ENCODE measurements around the gene LRRC27.
A peak's percentile ranks its signal among the peaks of the same experiment; 100 is the strongest.
"Not testable (repeated sequence)": the region's sequence is repeated elsewhere in the genome, so short reads cannot be mapped to it uniquely, and the experiment has no call there.

LRRC27 gene

DNA sequence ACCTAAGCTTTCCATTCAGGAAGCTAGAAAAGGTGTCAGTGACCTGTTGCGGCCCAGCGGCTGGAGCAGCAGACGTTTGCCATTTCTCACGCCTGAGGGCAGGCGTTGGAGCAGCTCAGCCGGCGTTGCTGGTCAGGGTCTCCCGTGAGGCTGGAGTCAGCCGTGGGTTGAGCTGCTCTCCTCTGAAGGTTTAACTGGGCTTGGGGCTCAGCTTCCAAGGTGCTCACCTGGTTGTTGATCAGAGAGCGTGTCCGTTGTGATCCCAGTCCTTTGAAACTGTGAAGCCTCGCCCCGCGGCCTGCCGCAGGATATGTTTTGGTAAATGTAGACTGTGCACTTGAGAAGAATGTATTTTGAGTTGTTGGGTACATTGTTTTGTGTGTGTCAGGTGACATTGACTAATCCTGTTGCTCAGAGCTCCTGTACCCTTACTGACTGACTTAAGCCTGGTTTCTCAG lies 44.4 kb downstream of the LRRC27 start:
- DNase-seq, result no peak

DNA sequence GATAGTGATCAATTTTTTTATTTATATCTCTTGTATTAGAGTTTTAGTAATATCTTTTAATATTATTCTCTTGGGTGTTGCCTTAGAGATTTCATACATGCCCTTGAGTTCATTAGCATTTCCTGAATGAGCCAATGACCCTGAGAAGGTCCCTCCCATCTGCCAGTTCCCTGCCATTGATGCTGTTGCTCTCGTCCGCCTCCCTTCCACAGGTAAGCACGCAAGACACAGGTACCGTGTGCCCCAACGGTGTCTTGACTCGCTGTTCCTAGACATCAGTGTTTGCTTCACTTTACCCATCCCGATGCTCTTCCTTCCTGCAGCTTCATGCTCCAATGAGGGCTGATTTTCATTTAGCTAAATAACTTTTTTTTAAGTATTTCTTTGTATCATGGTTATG lies 45.3 kb downstream of the LRRC27 start:
- DNase-seq, result no peak

DNA sequence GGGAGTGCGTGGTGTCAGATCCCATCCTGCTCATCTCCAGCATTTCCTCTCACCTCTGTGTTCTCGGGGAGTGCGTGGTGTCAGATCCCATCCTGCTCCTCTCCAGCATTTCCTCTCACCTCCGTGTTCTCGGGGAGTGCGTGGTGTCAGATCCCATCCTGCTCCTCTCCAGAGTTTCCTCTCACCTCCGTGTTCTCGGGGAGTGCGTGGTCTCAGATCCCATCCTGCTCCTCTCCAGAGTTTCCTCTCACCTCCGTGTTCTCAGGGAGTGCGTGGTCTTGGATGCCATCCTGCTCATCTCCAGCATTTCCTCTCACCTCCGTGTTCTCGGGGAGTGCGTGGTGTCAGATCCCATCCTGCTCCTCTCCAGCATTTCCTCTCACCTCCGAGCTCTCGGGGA lies 47.0 kb downstream of the LRRC27 start:
- DNase-seq, result not testable (repeated sequence)

DNA sequence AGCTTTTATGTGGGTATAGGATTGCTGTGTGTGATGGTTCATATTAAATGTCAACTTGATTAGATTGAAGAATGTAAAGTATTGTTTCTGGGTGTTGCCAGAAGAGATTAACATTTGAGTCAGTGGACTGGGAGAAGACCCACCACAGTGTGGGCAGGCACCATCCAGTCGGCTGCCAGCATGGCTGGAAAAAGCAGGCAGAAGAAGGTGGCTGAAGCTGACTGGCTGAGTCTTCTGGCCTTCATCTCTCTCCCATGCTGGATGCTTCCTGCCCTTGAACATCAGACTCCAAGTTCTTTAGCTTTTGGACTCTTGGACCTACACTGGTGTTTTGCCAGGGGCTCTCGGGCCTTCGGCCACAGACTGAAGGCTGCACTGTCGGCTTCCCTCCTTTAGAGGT lies 49.0 kb downstream of the LRRC27 start:
- not testable (repeated sequence) for DNase-seq

DNA sequence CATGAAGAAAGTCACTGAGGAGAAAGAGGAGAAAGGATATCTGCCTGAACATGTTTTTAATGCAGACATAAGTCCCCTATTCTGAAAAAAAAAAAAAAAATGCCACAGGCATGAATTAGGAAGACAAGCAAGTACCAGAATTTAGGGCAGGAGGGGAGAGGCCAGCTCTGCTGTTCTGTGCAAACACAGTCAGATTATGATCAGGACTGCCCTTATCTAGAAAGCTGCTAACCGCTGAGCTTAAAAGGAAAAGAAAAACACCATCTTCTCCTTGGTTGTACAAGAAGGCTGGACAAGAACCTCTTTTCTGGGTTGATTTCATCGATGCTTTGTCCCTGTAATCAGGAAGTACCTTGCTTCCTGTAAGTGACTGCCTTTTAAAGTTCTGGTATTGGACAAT lies 49.7 kb downstream of the LRRC27 start:
- DNase-seq, result no peak

DNA sequence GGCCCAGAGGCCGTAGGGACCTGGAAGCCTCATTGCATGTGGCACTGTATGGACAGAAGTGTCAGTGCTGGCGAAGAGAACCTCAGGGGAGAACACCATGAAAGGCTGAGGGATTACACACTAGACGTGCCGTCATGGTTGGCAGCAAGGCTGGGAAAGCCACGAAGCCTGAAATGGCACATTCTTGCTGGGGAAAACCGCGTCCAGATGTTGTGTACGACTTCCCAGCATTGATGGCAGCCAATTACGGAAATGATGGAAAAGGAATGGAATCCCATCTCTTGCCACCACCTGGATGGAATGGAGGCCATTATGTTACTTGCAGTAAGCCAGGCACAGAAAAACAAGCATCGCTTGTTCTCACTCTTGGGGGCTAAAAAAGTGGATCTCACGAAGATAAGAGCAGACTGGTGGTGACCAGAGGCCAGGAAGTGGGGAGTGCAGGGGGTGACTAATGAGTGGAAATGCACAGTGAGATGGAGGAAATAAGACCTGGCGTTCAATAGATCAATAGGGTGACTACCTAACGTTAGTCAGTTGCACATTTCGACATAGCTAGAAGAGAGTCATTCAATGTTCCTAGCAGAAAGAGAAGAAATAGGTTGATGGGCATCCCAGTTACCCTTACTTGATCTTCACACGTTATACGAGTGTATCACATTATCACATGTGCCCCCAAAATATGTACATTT lies 50.4 kb downstream of the LRRC27 start:
- DNase-seq, result no peak

DNA sequence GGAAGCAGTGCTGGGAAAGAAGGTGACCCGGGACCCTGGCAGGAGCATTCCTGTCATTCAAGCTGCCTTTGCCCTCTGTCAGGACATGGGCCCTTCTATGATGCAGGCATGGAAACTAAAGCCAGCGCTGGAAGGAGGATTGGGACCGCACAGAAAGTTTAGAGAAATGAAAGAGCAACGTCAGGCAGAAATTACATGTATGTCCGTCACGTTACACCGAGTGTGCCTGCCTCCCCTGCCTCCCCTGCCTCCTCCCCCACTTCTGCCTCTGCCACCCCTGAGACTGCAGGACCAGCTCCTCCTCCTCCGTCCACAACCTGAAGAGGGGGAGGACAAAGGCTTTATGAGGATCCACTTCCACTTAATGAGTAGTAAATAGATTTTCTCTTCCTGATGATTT lies 51.1 kb downstream of the LRRC27 start:
- no peak for DNase-seq

DNA sequence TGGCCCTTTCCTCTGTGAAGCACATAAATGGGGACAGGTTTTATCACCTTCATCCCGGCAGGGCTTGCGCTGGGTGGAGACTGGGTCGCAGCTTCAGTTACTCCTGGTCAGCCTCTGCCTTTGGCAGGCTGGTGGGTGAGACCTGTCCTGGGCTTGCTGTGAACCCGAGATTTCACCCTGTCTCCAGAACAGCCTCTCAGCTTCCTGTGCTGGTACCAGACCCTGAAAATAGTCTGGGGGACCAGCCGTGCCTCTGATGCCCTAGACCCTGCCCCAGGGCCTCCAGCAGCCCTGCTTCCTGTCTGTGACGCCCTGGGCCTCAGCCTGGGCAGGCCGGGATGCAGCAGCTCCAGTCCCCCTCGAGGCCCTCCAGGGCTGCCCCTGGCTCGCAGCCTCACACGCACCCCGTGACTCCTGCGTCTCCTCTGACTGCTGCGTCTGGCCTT lies 51.8 kb downstream of the LRRC27 start:
- DNase-seq, result no peak

DNA sequence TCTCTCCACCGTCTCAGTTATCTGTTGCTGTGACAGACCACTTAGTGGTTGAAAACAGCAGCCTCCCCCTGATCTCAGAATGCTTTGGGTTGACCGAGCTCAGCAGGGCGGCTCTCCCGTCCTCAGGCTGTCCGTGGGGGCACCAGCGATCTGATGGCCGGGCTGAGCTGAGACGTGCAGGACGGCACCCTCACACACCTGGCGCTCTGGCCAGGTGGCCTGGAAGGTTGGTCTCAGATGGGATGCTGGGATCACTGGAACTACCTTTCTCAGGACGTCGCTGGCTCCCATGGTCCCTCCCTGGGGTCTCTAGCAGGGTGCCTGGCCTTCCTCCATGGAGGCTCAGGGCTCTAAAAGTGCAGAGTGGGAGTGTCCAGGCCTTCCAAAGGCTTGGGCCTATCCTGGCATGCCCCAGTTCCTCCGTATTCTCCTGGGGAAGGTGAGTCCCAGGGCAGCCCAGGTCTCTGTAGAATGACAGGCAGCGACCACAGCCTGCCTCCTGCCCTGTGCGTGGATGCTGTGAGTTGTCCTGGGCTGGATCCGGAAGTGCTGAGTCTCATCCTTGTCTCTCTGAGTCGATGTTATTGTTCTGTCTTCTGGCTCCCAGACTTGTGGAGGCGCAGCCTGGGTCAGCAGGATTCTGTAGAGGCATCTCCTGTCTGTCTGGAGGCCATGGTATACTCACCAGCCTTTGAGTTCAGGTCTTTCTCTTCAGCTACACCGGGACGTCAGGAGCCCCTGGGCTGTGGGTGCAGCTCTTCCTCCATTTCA lies 52.8 kb downstream of the LRRC27 start:
- no peak for DNase-seq

DNA sequence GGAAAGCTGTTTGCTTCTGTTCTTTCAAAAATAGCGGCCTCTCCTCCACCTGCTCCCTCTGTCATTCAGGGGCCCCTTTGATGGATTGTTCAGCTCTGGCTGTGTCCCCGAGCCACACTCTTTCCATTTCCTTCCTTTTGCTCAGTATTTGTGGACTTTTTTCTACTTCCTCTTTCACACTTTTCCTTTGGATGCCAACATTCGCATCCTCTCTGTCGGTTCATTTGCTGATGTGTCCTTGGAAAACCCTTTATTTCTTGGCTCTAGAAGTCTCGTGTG lies 53.3 kb downstream of the LRRC27 start:
- no peak for DNase-seq

DNA sequence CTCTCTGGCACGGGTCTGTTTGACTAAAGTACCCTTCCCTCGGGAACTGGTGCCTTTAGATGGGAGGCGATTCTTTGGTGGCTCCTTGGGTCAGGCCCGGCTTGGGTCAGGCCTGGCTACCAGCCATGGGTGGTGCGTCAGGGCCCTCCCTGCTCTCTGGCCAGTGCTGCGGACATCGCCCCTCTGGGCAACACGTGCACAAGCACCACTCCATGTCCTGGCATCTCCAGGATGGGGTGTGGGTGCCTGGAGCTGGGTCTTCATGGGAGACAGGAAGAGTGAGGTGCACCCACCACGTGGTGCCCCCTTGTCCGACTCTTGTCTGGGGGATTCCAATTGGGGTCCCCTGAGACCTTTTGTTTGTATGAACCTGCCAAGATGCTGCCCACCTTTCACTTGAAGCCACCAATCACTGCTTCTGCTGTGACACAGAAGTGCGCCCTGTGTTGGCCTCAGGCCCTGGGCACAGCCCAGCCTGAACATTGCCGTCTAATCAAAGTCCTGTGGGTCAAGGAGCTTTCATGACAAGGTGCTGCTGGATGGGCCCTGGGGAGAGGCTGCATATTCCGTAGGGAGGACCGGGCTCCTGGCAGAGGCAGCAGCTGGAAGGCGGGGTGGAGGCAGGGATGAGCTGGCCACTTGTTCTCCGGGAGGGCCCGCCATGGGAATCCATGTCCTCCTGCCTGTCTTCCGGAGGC lies 53.9 kb downstream of the LRRC27 start:
- no peak for DNase-seq

DNA sequence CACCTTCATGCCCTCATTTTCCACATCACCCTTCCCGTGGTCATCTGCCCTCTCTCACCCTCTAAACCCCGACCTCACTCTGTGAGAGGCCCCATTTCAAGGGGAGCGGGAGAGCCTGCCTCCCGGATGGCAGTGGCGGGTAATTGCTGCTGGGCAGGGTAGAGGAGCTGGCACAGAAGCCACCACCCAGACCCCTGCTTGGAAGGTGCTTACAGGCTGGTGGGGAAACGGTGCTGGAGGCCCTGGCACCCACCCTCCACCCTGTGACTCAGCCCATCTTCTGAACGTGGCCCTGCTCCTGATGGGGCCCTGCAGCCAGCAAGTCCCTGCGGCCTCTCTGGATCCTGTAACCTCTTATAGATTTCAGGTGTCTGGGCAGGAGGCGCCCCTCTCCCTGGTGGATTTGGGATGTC lies 54.4 kb downstream of the LRRC27 start:
- no peak for DNase-seq

DNA sequence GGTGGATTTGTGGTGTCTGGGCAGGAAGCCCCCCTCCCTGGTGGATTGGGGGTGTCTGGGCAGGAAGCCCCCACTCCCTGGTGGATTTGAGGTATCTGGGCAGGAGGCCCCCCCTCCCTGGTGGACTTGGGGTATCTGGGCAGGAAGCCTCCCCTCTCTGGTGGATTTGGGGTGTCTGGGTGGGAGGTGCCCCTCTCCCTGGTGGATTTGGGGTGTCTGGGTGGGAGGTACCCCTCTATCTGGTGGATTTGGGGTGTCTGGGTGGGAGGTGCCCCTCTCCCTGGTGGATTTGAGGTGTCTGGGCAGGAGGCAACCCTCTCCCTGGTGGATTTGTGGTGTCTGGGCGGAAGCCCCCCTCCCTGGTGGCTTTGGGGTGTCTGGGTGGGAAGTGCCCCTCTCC lies 54.9 kb downstream of the LRRC27 start:
- not testable (repeated sequence) for DNase-seq

DNA sequence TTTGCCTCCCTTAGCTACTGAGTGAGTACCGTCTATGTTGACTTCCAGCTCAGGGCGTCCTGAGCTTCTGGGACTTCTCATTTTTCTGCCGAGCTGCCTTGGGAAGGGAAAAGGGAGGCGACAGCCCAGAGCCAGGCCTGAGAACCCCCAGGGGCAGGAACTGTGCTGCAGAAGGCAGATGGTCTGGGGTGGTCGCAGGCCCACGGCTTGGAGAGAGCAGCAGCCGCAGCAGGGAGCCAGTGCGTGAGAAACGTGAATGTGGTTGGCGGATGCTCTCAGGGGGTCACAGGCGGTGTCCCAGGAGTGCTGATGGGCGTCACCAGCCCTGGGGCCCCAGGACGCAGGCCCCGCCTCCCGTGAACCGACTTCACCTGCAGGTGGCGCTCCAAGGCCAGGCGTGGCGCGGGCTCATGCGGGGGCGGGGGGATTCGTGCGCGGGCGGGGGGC lies 55.8 kb downstream of the LRRC27 start:
- DNase-seq, result peak; percentile 57 to 77

DNA sequence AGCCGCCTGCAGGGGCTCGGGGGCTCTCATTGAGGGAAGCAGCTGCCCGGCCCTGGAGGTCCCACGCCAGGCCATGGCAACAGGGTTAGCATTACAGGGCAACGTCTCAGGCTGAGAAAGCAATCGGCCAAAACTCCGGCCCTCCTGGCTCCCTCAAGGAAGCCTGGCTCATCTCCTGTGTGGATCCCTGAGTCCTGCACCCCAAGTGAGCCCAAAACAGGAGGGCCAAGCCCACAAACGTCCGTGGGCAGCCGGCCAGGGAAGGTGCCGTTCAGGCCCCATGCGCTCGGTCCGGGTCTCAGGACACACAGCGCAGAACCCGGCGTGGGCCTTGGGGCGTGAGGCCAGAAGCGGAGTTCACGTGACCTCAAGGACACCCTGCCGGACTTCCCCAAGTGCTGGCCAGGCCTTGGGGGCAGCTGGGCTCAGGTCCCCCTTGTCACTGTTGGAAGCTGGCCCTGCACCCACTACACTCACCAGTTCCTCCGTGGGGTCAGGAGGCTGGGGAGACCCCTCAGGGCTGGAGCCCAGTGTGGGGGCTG lies 57.0 kb downstream of the LRRC27 start:
- DNase-seq, result no peak

DNA sequence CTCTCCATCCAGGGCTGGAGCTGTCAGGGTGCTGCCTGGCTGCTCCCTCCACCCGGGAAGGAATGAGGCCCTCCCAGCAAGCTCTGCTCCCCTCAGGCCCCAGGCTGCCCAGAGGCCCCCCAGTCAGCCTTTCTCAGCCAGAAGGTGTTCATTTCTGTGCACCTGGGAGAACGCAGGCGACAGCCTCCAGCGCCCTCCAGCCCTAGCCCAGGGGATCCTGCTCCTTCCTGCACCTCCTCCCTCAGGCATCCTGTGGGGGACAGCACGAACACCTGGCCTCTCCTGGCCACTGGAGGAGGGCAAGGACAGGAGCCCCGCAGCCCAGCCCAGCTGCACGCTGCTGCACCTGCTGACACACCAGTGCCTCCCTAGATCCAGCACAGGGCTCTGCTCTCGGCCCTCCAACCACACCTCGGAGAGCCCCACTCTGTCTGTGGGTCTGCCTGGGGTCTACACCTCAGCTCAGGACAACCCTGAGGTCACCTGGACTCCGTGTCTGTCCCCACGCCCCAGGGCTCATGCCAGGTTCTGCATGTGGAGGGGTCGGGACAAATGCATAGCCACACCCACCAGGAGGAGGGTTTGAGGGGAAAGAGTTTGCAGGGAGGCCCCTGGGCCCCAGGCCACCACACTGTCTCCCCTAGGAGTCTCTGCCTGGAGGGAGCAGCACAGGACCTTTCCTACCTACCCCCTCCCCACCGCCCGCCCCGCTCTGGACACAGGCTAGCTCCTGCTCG lies 57.6 kb downstream of the LRRC27 start:
- DNase-seq, result no peak

DNA sequence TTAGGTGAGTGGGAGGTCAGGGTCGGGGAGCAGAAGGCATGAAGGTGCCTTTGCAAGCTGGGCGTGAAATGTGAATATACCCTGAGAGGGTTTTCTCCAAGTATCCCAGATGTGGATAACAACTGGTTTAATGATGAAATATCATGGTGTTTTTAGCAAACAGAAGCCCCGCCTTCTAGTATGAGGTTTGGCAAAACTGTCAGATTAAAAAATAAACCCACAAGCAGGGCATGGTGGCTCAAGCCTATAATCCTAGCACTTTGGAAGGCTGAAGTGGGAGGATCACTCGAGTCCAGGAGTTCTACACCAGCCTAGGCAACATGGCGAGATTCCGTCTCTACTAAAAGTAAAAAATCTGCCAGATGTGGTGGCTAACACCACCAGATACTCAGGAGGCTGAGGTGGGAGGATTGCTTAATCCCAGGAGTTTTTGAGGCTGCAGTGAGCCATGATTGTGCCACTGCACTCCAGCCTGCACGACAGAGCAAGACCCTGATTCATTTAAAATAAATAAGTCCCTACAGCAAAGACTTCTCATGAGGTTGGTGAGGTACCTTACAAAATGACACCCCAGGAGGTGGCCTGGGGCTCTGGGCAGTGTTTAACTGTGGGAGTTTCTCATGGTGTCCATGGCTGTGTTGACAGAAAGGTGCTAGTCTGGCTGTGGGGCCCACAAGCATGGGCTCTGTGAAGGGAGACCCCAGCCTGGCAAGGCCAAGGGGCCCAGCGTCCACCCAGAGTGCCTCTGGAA lies 58.4 kb downstream of the LRRC27 start:
- no peak for DNase-seq

DNA sequence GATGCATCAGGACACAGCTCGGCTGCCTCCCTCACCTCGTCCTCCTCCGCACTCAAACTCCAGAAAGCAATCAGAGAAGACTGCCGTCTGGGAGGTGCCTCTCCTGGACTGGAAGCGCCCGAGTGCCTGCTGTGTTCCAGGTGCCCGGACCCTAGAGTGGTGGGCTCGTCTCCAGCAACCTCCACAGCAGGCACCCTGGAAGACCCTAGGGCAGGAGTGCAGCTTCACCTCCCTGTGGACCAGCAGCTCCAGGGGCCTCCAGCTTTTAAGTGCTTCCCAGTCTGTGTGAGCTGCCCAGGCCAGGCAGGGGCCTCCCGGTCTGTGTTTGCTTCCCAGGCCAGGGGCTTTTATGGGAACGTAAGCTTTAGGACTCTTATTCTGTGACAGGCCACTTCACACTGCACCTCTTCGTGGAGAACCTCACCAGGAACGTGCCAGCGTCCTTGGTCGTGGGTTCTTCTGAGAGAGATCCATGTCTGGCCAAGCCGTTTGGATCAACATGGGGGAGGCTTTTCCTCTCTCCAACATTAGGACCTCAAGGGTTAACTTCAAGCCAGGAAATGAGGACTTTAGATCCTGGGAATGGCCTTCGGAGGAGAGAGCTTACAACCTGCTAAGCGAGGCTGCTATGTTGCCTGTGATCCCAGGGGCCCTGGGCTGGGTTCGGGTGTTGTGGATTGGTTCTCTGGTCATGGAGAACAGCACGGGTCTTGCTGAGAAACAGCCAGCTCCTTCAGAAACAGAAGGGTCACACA lies 59.1 kb downstream of the LRRC27 start:
- DNase-seq, result no peak

DNA sequence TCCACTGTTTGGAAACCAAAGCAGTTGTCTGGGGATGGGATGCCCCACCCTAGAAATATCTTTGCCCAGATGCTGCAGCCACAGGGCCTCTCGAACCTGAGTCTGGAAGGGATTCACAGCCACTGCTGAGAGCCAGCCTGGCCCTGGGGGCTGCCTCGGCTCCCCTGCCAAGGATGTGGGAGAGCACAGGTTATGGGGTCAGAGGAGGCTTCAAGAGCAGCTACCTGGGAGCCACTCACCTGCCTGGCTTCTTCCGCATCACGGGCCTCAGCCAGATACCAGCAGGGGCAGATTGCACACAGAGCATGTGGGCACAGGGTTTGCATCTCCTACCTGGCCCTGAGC lies 59.7 kb downstream of the LRRC27 start:
- DNase-seq, result no peak

DNA sequence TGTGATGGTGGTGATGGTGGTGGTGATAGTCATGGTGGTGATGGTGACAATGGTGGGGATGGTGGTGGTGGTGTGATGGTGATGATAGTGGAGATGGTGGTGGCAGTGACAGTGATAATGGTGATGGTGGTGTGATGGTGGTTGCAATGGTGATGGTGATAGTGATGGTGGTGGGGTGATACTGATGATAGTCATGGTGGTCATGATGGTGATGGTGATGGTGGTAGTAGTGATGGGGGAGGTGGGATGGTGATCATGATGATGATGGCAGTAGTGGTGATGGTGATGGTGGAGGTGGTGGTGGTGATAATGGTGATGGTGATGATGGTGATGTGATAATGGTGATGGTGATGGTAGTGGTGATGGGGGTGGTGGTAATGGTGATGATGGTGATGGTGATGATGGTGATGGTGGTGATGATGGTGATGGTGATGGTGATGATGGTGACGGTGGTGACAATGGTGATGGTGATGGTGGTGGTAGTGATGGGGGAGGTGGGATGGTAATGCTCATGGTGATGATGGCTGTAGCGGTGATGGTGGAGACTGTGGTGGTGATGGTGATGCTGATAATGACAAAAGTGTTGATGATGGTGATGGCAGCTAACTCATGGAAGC lies 60.3 kb downstream of the LRRC27 start:
- DNase-seq, result no peak
